Smooth muscle cell of the brain vasculature (primary cell): Measurements from ENCODE around the gene CUL4A.

Experiments used
- DNase-seq: peaks from one replicate; pipeline ENCODE4 v3.0.0-alpha.2; 2012; ENCODE audit warnings: low read depth, low spot score

The CUL4A gene

GRCh38 chr13:113179374-113180230 lies 29.8 kb upstream of the CUL4A start:
- DNase-seq: peak; percentile 85

- DNase-seq: peak; percentile 90
Observed at GRCh38 chr13:113182046-113182445, 27.4 kb upstream of the CUL4A start.

GRCh38 chr13:113183450-113184129 lies 25.8 kb upstream of the CUL4A start:
- peak; percentile 62 for DNase-seq

GRCh38 chr13:113184568-113185440 lies 24.6 kb upstream of the CUL4A start:
- no peak for DNase-seq

GRCh38 chr13:113186061-113186900 lies 23.1 kb upstream of the CUL4A start:
- no peak for DNase-seq

- DNase-seq: peak; percentile 92
Observed at GRCh38 chr13:113187263-113187669, 22.1 kb upstream of the CUL4A start.

- DNase-seq: peak; percentile 77
Observed at GRCh38 chr13:113187883-113188665, 21.3 kb upstream of the CUL4A start.

GRCh38 chr13:113190181-113190580 lies 19.2 kb upstream of the CUL4A start:
- no peak for DNase-seq

GRCh38 chr13:113192279-113192678 lies 17.1 kb upstream of the CUL4A start:
- DNase-seq: no peak

GRCh38 chr13:113192902-113193301 lies 16.5 kb upstream of the CUL4A start:
- DNase-seq: no peak

- DNase-seq: no peak
Observed at GRCh38 chr13:113195360-113195759, 14.1 kb upstream of the CUL4A start.

GRCh38 chr13:113196970-113197737 lies 12.3 kb upstream of the CUL4A start:
- no peak for DNase-seq

- no peak for DNase-seq
Observed at GRCh38 chr13:113201815-113202214, 7.6 kb upstream of the CUL4A start.

- DNase-seq: no peak
Observed at GRCh38 chr13:113202912-113203311, 6.5 kb upstream of the CUL4A start.

GRCh38 chr13:113203507-113204377 lies 5.7 kb upstream of the CUL4A start:
- no peak for DNase-seq

GRCh38 chr13:113204378-113204734 lies 5.1 kb upstream of the CUL4A start:
- no peak for DNase-seq

- no peak for DNase-seq
Observed at GRCh38 chr13:113205428-113205931, 3.9 kb upstream of the CUL4A start.

- DNase-seq: no peak
Observed at GRCh38 chr13:113207460-113207859, 2.0 kb upstream of the CUL4A start.
